ENCODE results near the gene ITPR1.
"Not testable (repeated sequence)": the region's sequence is repeated elsewhere in the genome, so short reads cannot be mapped to it uniquely, and the experiment has no call there.

Gene ITPR1

GRCh38 chr3:4758957-4759656 is 266.0 kb downstream of the ITPR1 start:
- no peak for DNase-seq (ENCODE audit: low read depth)

- DNase-seq (ENCODE audit: low read depth), result no peak
Observed at GRCh38 chr3:4759689-4760312, 266.7 kb downstream of the ITPR1 start.

- DNase-seq (ENCODE audit: low read depth), result no peak
Observed at GRCh38 chr3:4761759-4762158, 268.6 kb downstream of the ITPR1 start.

- DNase-seq (ENCODE audit: low read depth), result not testable (repeated sequence)
Observed at GRCh38 chr3:4762481-4763230, 269.5 kb downstream of the ITPR1 start.

GRCh38 chr3:4763604-4764247 is 270.6 kb downstream of the ITPR1 start:
- DNase-seq (ENCODE audit: low read depth), result no peak

GRCh38 chr3:4765212-4765611 is 272.1 kb downstream of the ITPR1 start:
- DNase-seq (ENCODE audit: low read depth), result no peak

GRCh38 chr3:4766263-4766662 is 273.1 kb downstream of the ITPR1 start:
- no peak for DNase-seq (ENCODE audit: low read depth)

- no peak for DNase-seq (ENCODE audit: low read depth)
Observed at GRCh38 chr3:4766716-4767499, 273.8 kb downstream of the ITPR1 start.

GRCh38 chr3:4768021-4768420 is 274.9 kb downstream of the ITPR1 start:
- DNase-seq (ENCODE audit: low read depth), result no peak

GRCh38 chr3:4768521-4768920 is 275.4 kb downstream of the ITPR1 start:
- DNase-seq (ENCODE audit: low read depth), result no peak

GRCh38 chr3:4770561-4770960 is 277.4 kb downstream of the ITPR1 start:
- DNase-seq (ENCODE audit: low read depth), result no peak

- no peak for DNase-seq (ENCODE audit: low read depth)
Observed at GRCh38 chr3:4771243-4771642, 278.1 kb downstream of the ITPR1 start.

- DNase-seq (ENCODE audit: low read depth), result no peak
Observed at GRCh38 chr3:4772171-4772804, 279.1 kb downstream of the ITPR1 start.

GRCh38 chr3:4772858-4773257 is 279.7 kb downstream of the ITPR1 start:
- no peak for DNase-seq (ENCODE audit: low read depth)

GRCh38 chr3:4773583-4773982 is 280.4 kb downstream of the ITPR1 start:
- DNase-seq (ENCODE audit: low read depth), result no peak

- DNase-seq (ENCODE audit: low read depth), result no peak
Observed at GRCh38 chr3:4774531-4774930, 281.4 kb downstream of the ITPR1 start.

- DNase-seq (ENCODE audit: low read depth), result no peak
Observed at GRCh38 chr3:4776399-4776979, 283.3 kb downstream of the ITPR1 start.

- no peak for DNase-seq (ENCODE audit: low read depth)
Observed at GRCh38 chr3:4776980-4777581, 283.9 kb downstream of the ITPR1 start.

GRCh38 chr3:4778119-4778518 is 285.0 kb downstream of the ITPR1 start:
- DNase-seq (ENCODE audit: low read depth), result no peak

GRCh38 chr3:4778740-4779139 is 285.6 kb downstream of the ITPR1 start:
- DNase-seq (ENCODE audit: low read depth), result no peak

- no peak for DNase-seq (ENCODE audit: low read depth)
Observed at GRCh38 chr3:4780545-4780957, 287.4 kb downstream of the ITPR1 start.

All from fibroblast of the conjunctiva (primary cell).